T47D (cell line): ENCODE data around the gene SNAPC2.

ENCODE experiments used
- DNase-seq, 2 experiments: peaks; one replicate each; pipeline versions ENCODE4 v3.0.0 to v3.0.0-alpha.2; 2011 to 2012; ENCODE audit warnings: low read depth in 1 of 2, low spot score in 1 of 2
- JUND ChIP-seq: IDR thresholded peaks from 2 replicates; pipeline ENCODE4 v1.6.1; 2012; ENCODE audit warnings: low read depth
- in situ Hi-C: cut with HindIII; loops from 2 replicates; pipeline ENCODE4 v1.10.0; 2016; ENCODE audit warnings: low sequenced_read_pairs, low pct_unique_long_range_greater_than_20kb

SNAPC2 gene

GRCh38 chr19:7908078-7908699, 11.9 kb upstream of the SNAPC2 start:
- in situ Hi-C loops: no loop called here
- DNase-seq: no peak
- TF ChIP-seq JUND: no peak

- no peak for DNase-seq
- in situ Hi-C loops: no loop called here
- TF ChIP-seq JUND: no peak
Measured at GRCh38 chr19:7908742-7909461, 11.2 kb upstream of the SNAPC2 start.

GRCh38 chr19:7909471-7910067, 10.6 kb upstream of the SNAPC2 start:
- no peak for TF ChIP-seq JUND
- in situ Hi-C loops: no loop called here

GRCh38 chr19:7910321-7911161, 9.6 kb upstream of the SNAPC2 start:
- in situ Hi-C loops: no loop called here
- no peak for DNase-seq
- TF ChIP-seq JUND: no peak

More at GRCh38 chr19:7909471-7910067, 10.6 kb upstream of the SNAPC2 start:
- DNase-seq: no peak

GRCh38 chr19:7911508-7912143, 8.5 kb upstream of the SNAPC2 start:
- in situ Hi-C loops: no loop called here
- DNase-seq: no peak
- TF ChIP-seq JUND: no peak

- no peak for DNase-seq
- in situ Hi-C loops: no loop called here
- TF ChIP-seq JUND: no peak
Measured at GRCh38 chr19:7912144-7912696, 7.9 kb upstream of the SNAPC2 start.

GRCh38 chr19:7912697-7913564, 7.2 kb upstream of the SNAPC2 start:
- in situ Hi-C loops: no loop called here
- no peak for TF ChIP-seq JUND

GRCh38 chr19:7913652-7914051, 6.5 kb upstream of the SNAPC2 start:
- TF ChIP-seq JUND: no peak
- DNase-seq: no peak
- in situ Hi-C loops: no loop called here

More at GRCh38 chr19:7912697-7913564, 7.2 kb upstream of the SNAPC2 start:
- no peak for DNase-seq

GRCh38 chr19:7914099-7914498, 6.0 kb upstream of the SNAPC2 start:
- no peak for TF ChIP-seq JUND
- no peak for DNase-seq
- in situ Hi-C loops: no loop called here

GRCh38 chr19:7914598-7915045, 5.5 kb upstream of the SNAPC2 start, which contains the start of gene TGFBR3L:
TGFBR3L (plus strand) TSS chr19:7914830.
- no peak for TF ChIP-seq JUND
- DNase-seq: no peak
- in situ Hi-C loops: no loop called here
